NCI-H345 treated with DMSO at 0.1 percent for 48 hours (cell line): ENCODE measurements around the gene ZNF765.
"Not testable (repeated sequence)": the region's sequence is repeated elsewhere in the genome, so short reads cannot be mapped to it uniquely, and the experiment has no call there.

Source experiments
- DNase-seq: peaks from one replicate; lab custom pipeline; 2025; ENCODE audit not compliant: unreplicated experiment; lab: John Stamatoyannopoulos, UW

The ZNF765 gene

DNA sequence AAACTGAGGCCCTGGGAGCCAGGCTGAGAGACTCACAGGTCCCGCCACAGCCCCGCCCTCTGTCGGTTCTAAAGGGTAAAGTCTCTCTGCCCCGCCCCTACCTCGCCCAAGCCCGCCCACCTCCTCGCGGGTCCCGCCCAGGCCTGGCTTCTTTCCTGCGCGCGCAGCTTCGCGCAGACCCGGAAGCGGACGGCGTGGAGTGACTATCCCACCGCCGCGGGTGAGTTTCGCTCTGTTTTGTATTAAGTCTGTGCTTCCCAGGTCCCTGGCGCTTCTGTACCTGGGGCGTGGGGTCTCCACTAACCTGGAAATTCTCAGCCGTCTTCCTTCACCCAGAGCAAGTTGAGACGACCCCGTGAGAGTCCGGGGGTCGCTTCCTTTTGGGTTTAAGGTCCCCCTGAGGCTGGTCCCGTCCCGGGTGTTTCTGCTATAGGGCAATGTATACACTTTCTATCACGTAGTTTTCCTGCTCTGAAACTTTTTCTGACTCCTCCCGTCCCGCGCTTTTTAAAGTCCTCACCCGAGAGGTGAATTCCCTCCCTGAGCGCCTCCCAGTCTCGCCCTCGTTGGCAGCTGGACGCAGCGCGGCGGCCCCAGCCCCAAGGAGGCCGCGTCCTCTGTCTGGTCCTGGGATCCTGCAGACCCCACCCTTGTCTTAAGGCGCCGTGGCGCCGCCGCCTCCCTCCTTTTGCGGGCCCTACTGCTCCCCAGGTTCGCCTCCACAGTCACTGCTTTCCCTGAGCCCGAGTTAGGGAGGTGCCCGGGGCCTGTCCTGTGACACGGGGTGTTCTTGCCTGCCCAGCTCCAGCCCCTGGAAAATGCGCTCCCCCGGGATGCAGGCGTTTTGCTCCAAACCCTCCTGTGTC is at the start of gene ZNF765:
TSS of gene ZNF765 (plus strand) at position 176 of the 866 bp plus-strand sequence. CDS start 2,867 bp downstream, outside the sequence.
- peak; percentile 37 for DNase-seq

DNA sequence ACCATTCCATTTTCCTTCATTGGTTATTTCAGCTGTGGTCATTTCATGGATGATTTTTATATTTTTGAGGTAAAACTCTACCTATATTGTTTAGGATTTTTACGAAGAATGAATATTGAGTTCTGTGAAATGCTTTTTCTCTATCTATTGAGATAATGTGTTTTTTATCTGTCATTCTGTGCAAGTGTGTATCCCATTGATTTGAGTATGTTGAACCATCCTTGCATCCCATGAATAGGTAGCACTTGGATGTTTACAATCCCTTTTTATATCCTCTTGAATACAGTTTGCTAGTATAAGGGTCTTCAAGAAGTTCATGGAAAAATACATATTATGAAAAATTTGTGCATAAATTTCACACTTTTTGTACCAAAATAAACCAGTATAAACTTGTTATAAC is 39.2 kb upstream of the ZNF765 start:
- DNase-seq: no peak

DNA sequence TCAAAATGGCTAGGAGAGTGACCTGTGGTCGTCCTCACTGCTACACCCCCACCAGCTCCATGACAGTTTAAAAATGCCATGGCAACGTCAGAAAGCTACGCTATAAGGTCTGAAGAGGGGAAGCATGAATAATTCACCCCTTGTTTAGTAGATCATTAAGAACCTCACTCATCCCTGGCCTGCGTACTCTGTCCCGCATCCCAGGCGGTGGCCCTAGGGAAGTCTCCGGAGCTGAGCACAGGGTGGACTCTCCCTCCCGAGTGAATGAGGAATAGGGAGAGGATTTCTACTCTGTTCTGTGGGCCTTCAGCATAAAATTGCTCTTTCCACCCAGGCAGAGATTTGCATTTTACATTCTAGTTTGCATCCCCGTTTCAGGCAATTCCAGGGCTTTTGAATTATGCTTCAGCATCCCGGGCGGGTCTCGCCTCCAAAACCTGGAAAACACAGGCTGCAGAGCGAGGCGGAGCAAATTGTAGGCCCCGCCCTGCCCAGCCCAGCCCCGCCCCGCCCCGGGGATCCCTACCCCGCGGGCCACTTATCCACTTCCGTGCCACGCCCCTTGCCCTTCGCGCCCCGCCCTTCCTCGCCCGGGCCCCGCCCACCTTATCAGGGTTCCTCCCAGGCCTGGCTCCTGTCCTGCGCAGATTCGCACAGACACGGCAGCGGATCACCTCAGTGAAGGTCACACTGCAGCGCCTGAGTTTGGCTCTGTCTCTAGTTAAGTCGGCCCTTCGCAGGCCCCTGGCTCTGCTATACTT is 36.9 kb upstream of the ZNF765 start:
- no peak for DNase-seq

DNA sequence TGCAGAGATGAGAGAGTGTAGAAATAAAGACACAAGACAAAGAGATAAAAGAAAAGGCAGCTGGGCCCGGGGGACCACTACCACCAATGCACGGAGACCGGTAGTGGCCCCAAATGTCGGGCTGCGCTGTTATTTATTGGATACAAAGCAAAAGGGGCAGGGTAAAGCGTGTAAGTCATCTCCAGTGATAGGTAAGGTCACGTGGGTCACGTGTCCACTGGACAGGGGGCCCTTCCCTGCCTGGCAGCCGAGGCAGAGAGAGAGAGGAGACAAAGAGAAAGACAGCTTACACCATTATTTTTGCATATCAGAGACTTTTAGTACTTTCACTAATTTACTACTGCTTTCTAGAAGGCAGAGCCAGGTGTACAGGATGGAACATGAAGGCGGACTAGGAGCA is 34.9 kb upstream of the ZNF765 start:
- not testable (repeated sequence) for DNase-seq

DNA sequence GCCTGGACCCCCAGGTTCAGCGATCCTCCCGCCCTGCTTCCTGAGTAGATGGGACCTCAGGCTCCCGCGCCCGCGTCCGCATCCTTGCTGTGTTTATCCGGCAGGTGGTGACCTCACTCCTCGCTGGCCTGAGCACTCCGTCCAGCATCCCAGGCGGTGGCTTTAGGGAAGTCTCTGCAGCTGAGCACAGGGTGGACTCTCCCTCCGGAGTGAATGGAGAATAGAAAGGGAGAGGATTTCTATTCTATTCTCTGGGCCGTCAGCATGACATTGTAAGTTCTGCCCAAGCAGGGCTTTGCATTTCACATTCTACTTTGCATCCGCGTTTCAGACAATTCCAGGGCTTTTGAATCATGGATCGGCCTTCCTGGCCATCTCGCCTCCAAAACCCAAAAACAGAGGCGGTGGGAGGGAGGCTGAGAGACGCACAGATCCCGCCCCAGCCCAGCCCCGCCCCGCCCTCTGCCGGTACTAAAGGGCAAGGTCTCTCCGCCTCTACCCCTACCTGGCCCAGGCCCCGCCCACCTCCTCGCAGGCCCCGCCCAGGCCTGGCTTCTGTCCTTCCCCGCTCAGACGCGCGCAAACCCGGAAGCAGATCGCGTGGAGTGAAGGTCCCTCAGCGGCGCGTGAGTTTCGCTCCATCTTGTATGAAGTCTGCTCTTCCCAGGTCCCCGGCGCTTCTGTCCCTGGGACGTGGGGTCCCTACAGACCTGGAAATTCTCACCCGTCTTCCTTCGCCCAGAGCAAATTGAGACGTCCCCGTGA is 29.6 kb upstream of the ZNF765 start, which contains the start of gene ZNF525:
TSS of gene ZNF525 (plus strand) at position 572 of the 765 bp plus-strand sequence. CDS start 6,577 bp downstream, outside the sequence.
- peak; percentile 43 for DNase-seq

DNA sequence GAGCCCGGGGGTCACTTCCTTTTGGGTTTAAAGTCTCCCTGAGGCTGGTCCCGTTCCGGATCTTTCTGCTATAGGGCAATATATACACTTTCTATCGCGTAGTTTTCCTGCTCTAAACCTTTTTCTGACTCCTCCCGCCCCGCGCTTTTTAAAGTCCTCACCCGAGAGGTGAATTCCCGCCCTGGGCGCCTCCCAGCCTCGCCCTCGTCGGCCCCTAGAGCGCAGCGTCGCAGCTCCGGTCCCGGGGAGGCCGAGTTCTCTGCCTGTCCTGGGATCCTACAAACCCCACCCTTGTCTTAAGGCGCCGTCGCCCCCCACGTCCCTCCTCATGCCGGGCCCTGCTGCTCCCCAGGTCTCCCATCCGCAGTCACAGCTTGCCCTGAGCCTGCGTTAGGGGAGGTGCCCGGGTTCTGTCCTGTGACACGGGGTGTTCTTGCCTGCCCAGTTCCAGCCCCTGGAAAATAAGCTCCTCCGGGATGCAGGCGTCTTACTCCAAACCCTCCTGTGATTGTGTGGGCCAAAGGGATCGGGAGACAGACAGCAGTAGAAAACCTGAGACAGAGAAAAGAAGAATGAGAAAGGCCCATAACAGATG is 29.0 kb upstream of the ZNF765 start:
- no peak for DNase-seq

DNA sequence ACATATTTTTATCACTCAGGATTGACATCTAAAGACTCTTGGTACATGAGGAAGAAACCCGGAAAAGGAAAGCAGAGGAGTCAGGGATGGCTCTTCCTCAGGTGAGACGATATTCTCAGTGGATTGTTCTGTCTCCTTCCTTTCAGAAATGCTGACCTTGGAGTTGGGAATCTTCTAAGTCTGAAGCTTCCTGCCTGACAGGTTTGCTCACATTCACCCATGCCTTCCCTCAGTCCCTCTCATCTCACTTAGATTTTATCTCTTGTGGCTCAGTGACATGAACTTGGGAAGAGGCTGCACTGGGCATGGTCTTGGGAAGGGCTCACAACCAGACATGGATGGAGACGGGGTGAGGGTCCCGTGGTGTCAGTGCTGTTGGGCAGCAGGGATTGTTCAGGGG is 22.8 kb upstream of the ZNF765 start:
- no peak for DNase-seq

DNA sequence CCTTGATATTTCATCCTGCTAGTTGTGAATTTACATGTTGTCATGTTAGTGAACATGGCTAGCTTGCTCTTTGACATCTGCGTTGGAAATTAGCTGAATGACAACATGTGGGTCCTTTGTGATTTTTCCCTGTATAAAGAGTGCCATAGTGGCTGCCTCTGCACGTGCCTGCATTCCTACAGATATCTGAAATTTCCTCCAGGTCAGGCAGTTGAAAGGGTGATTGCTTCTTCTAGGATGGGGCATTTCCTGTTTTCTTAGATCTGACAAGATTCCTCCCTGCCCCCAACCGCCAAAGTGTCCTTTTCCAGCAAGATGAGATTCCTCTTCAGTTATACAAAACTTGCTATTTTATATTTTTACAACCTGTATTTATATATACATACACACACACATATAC is 20.7 kb upstream of the ZNF765 start:
- DNase-seq: no peak

DNA sequence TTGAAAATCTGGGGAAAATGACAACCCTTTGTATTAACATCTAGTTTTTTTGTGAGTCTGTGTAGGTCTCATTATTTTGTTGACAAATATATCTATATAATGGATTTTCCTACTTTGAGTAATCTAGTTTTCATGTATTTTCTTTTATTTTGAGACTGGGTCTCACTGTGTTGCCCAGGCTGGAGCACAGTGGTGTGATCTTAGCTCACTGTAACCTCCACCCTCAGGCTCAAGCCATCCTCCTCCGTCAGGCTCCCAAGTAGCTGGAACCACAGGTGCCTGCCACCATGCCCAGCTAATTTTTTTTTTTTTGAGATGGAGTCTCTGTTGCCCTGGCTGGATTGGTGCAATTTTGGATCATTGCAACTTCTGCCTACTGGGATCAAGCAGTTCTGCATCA is 20.2 kb upstream of the ZNF765 start:
- DNase-seq: no peak

DNA sequence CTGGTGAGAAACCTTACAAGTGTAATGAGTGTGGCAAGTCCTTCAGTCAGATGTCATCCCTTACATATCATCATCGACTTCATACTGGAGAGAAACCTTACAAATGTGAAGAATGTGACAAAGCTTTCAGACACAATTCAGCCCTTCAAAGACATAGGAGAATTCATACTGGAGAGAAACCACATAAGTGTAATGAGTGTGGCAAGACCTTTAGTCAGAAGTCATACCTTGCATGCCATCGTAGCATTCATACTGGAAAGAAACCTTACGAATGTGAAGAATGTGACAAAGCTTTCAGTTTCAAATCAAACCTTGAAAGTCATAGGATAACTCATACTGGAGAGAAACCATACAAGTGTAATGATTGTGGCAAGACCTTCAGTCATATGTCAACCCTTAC is 13.6 kb upstream of the ZNF765 start:
- no peak for DNase-seq

DNA sequence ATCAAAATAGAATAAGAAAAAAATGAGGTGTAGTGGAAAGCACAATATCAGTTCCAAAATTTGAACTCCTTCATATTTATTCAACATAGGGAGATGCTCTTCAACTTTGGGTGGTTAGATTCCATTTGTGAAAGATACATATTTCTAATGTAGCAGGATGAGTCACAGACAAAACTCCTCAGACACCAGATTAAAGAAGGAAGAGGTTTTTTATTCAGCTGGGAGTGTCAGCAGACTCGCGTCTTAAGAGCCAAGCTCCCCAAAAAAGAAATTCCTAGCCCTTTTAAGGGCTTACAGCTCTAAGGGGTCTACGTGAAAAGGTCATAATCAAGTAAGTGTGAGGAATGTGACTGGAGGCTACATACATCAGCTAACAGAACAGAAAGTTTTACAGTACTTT is 6.8 kb upstream of the ZNF765 start:
- DNase-seq: no peak

DNA sequence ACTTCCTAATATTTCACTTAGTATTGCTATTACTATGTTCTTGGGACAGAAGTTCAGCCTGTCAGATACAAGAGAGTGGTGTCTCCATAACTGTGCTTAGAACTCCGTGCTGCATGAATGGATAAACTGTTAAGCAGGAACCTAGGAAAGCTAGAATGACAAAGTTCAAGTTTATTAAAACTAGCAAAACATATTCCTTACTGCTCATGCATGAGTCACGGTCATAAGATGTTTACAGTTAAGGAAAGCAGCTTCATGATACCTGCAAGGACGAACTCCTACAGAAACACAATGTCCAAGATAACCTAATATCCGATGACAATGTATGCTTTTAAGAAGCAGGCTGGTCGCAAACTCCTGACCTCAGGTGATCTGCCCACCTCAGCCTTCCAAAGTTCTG is 6.0 kb upstream of the ZNF765 start:
- no peak for DNase-seq

DNA sequence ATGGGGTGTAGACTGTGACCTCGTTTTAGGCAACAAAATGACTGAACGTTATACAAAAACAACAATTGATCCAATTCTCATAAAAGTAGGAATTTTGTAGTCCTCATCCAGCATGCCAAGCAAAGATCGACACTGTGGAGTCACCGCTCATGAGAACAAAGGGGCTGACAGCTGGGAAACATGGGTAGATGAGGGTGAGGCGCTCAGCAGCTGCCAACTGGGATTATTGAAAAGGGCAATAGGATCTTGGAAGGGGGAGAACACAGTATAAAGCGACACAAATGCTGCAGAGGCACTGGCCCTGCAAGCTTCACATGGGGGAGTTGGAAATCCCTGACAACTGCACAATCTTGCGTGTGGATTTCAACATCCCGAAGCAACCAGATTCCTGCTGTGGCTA is 5.4 kb upstream of the ZNF765 start:
- DNase-seq: no peak

DNA sequence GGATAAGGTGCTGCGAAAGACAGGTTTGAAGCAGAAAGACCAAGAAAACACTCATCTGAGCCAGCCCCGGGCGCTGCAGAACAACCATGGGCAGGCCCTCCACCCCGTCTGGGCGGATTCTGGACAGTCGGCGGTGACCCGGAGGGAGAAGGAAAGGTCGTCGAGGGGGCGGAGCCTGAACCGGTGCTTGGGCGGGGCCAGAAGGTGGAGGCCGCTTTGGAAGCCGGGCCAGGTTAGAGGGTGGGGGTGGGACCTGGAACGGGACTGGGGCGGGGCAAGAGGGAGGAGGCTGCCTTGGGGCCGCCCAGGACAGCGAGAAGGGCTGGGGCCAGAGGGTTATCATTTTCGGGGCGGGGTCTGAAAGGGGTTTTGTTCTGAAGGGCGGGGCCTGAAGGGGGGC is 5.0 kb upstream of the ZNF765 start:
- no peak for DNase-seq

DNA sequence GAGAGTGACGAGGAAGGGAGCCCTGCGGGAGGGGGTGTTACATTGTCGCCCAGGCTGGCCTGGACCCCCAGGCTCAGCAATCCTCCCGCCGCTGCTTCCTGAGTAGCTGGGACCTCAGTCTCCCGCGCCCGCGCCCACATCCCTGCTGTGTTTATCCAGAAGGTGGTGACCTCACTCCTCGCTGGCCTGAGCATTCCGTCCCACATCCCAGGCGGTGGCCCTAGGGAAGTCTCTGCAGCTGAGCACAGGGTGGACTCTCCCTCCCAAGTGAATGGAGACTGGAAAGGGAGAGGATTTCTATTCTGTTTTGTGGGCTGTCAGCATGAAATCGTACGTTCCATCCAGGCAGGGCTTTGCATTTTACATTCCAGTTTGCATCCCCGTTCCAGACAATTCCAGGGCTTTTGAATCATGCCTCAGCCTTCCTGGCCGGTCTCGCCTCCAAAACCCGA is 401 bp upstream of the ZNF765 start:
- DNase-seq: no peak

DNA sequence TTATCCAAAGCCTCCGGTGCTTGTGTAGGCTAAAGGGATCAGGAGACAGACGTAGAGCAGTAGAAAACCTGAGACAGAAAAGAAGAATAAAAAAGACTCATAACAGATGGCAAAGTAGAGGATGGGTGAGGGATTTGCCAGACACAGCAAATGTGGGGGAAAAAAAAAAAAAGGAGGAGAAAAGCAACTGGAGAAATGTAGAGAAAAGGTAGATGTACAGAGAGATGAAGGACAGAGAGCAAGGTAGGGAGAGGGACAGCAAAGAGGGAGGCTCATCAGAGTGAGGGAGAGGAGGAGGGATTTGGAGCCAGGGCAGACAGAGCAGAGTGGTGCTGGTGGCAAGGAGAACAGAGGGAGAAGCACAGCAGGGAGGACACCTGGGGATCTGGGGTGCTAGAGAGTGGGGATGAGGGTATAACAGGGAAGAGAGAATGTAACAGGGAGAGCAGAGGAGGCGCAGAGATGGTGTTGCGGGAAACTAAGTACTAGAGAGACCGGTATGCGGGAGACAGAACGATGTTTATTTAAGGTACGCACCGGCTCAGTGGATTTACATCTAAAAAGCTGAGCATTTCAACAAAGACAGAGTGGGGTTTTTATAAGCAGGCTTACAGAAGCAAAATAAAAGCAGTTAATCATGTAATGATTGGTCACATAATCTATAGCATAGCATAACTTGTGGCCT is 1.0 kb downstream of the ZNF765 start:
- not testable (repeated sequence) for DNase-seq

DNA sequence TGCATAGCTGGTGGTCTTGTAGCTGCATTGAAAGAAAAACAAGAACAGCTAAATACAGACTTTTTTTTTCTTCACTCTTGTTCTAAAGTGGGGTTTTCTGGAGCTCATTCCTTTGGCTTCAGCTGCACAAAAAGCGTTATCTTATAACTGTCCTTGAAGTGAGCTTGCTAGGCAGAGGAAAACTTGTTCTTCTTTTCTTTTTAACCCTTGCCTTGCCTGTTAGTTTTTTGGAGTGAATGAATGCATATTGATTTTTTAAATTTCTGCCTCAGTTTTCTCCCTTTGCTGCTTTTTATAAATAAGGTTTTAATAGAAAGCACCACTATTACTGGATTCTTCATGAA is 1.5 kb downstream of the ZNF765 start:
- DNase-seq: no peak

DNA sequence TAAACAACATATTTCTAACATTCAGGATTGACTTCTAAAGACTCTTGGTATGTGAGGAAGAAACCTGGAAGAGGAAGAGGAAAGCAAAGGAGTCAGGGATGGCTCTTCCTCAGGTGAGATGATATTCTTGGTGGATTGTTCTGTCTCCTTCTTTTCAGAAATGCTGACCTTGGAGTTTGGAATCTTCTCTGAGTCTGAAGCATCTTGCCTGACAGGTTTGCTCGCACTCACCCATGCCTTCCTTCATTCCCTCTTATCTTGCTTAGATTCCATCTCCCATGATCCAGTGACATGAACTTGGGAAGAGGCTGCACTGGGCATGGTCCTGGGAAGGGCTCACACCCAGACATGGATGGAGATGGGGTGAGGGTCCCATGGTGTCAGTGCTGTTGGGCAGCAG is 3.0 kb downstream of the ZNF765 start:
- DNase-seq: not testable (repeated sequence)

DNA sequence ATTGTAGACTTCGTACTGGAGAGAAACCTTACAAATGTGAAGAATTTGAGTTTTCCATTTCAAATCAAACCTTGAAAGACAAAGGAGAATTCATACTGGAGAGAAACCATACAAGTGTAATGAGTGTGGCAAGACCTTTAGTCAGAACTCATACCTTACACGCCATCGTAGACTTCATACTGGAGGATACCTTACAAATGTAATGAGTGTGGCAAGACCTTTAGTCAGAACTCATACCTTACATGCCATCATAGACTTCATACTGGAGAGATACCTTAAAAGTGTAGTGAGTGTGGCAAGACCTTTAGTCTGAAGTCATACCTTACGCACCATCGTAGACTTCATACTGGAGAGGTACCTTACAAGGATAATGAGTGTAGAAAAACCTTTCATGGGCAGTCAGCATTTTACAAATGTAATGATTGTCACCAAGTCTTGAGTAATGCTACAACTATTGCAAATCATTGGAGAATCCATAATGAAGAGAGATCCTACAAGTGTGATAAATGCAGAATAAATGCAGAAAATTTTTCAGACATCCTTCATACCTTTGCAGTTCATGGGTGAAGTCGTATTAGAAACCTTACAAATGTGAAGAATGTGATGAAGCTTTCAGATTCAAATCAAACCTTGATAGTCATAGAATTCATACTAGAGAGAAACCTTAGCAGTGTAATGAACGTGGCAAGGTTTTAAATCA is 14.7 kb downstream of the ZNF765 start:
- no peak for DNase-seq
